Esophagus squamous epithelium (tissue), 4 donors: ENCODE results near the gene MAGIX.

ENCODE experiments used
- POLR2A ChIP-seq, 4 donors: fragments of 450-650 bp; IDR thresholded peaks; one replicate each; pipeline ENCODE4 v1.6.1; 2017; ENCODE audit warnings: antibody characterized with exemption in 4 of 4, mild to moderate bottlenecking in 4 of 4, moderate library complexity in 3 of 4
- TF ChIP-seq, protein P1 (sequence below), 6 experiments: fragments of 450-650 bp in 4 of 6; fragments of 200-600 bp in 2 of 6; sonication (generic) in 2 of 6; IDR thresholded peaks; one replicate each; pipeline ENCODE4 v1.5.1; 2016 to 2019; ENCODE audit warnings: antibody characterized with exemption in 6 of 6, mild to moderate bottlenecking in 4 of 6, moderate library complexity in 4 of 6

DNA sequence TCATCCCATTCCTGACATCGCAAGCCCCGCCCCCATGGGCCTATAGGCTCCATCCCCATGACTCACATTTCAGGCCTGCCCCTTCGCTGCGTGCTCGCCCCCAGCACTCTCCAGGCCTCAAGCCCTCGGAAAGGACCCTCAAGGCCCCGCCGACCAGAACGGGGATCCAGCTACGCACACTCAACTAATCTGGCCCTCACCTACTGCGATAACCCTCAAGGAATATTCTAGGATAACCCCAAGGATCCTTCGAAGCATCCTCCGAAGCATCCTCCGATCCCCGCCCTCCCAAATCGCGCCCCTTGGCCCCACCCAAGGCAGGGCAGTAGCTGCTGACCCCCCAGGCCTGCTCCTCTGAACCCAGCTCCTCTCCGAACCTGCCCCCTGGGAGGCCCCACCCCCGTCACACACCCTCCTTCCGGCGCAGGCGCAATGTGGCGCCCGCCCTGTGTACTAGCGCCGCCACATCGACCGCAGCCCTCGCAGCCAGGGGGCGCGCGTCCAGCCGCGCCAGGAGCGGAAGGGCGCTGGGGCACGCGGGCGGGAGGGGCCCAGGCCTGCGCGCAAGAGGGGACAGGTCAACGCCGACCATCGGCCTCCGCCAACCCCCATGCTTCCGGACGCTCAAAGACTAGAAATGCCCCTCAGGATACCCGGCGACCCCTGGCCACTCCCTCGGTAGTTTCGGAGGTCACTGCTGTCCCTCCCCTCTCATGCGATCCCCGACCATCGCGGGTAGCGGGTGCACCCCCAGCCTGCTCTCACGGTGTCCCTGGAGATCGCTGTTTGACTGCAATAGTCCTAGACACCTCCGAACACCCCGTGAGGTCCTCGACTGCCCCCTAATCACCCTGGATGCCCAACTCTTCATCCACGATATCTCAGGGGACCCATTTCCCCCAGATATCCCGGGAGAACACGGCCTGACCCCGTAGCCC, 6.4 kb upstream of the MAGIX start:
- TF ChIP-seq, protein P1, sequence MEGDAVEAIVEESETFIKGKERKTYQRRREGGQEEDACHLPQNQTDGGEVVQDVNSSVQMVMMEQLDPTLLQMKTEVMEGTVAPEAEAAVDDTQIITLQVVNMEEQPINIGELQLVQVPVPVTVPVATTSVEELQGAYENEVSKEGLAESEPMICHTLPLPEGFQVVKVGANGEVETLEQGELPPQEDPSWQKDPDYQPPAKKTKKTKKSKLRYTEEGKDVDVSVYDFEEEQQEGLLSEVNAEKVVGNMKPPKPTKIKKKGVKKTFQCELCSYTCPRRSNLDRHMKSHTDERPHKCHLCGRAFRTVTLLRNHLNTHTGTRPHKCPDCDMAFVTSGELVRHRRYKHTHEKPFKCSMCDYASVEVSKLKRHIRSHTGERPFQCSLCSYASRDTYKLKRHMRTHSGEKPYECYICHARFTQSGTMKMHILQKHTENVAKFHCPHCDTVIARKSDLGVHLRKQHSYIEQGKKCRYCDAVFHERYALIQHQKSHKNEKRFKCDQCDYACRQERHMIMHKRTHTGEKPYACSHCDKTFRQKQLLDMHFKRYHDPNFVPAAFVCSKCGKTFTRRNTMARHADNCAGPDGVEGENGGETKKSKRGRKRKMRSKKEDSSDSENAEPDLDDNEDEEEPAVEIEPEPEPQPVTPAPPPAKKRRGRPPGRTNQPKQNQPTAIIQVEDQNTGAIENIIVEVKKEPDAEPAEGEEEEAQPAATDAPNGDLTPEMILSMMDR (IDR thresholded peaks at IDR 0.05) = peak; percentile 71 to 94 (median 88)
- TF ChIP-seq POLR2A (IDR thresholded peaks at IDR 0.05) = peak in 2 of 4 donors; percentile 21 to 55
